ENCODE data around the gene NTHL1.

The NTHL1 gene

DNA sequence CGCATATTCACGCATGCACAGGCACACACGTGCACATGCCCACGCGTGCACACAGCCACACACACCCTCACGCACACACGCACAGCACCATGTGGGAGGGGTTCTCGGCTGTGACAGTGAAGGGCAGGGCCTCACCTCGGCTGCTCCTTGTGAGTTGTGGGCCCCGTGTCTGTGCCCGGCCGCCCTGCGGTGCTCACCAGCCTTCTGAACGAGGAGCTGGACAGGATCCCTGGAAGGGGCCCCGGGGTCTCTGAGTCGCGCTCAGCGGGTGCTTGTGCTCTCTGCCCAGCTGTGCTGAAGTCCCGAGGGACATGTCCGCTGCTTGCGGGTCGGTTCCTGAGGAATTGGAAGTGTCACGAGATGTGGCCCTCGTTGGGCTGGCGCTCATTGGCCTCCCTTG, 16.2 kb upstream of the NTHL1 start:
- Histone ChIP-seq H3K9ac (ENCODE audit: low read length) (no peak overlapping the region), H2AK5ac (ENCODE audit: low read length) (no peak overlapping the region), H3K27me3 (ENCODE audit: insufficient read depth, low read length) (no peaks in the 10 kb centered on the region), H3K18ac (ENCODE audit: low read length) (no peak overlapping the region), H3K4me2 (ENCODE audit: low read length) (no peak overlapping the region), H3K23ac (ENCODE audit: low read length) (no peak overlapping the region), H3K4me3 (ENCODE audit: low read depth, low read length) (no peak overlapping the region), H3K4me1 (ENCODE audit: control insufficient read depth in 1 of 2, insufficient read depth in 2 of 2, low read length in 2 of 2) (no peaks in the 10 kb centered on the region), H3K36me3 (ENCODE audit: control insufficient read depth in 1 of 2, insufficient read depth in 2 of 2, low read length in 2 of 2) (peaks cover 66 to 68% of the 10 kb centered on the region in 2 experiments), H3K79me2 (ENCODE audit: control insufficient read depth, insufficient read depth, low read length, poor library complexity) (no peaks in the 10 kb centered on the region), H3K4ac (ENCODE audit: low read depth, low read length) (no peak overlapping the region), H3K79me1 (ENCODE audit: low read length) (no peaks in the 10 kb centered on the region), H4K91ac (ENCODE audit: low read depth, low read length) (no peak overlapping the region), H2BK120ac (ENCODE audit: insufficient read depth, low read length, poor library complexity) (no peak overlapping the region), H3K27ac (ENCODE audit: low read depth, low read length) (no peak overlapping the region), H2BK5ac (ENCODE audit: low read depth, low read length, poor library complexity) (no peak overlapping the region), H3K9me3 (ENCODE audit: insufficient read depth, low read depth, low read length) (peaks cover 3% of the 10 kb centered on the region), H4K8ac (ENCODE audit: low read depth, low read length) (no peak overlapping the region), H2AFZ (ENCODE audit: insufficient read depth, low read length, poor library complexity) (no peak overlapping the region), H3K14ac (ENCODE audit: low read length) (no peak overlapping the region), H4K12ac (ENCODE audit: low read depth, low read length) (no peak overlapping the region), H2BK12ac (ENCODE audit: low read length) (no peak overlapping the region)
- DNase-seq = no peak
- no CpG with 5 or more reads among the region's 25 CpGs for WGBS (ENCODE audit: extremely low coverage, insufficient coverage, insufficient read length)

DNA sequence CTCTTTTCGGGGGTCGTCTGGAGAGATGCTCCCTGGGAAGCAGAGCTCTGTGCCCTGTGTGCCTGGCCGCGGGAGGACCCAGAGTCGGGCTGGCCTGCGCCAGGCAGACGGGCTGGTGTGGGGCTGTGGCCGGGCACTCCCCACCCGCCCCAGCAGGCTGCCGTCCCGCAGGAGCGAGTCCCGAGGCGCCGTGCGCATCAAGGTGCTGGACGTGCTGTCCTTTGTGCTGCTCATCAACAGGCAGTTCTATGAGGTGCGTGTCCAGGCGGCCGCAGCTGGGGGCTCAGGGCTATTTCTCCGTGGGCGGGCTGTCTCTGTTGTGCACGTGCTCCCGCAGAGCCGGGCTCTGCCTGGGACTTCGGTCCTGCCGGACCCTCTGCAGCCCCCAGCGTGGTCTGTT, 15.2 kb upstream of the NTHL1 start:
- no peak overlapping the region for H4K8ac ChIP-seq (ENCODE audit: low read depth, low read length)
- H3K79me2 ChIP-seq (ENCODE audit: control insufficient read depth, insufficient read depth, low read length, poor library complexity) = no peaks in the 10 kb centered on the region
- H4K91ac ChIP-seq (ENCODE audit: low read depth, low read length) = no peak overlapping the region
- H3K36me3 ChIP-seq (ENCODE audit: control insufficient read depth in 1 of 2, insufficient read depth in 2 of 2, low read length in 2 of 2) = peaks cover 71 to 73% of the 10 kb centered on the region in 2 experiments
- no peak overlapping the region for H3K4ac ChIP-seq (ENCODE audit: low read depth, low read length)
- H3K14ac ChIP-seq (ENCODE audit: low read length) = no peak overlapping the region
- H3K4me1 ChIP-seq (ENCODE audit: control insufficient read depth in 1 of 2, insufficient read depth in 2 of 2, low read length in 2 of 2) = no peaks in the 10 kb centered on the region
- no peaks in the 10 kb centered on the region for H3K27me3 ChIP-seq (ENCODE audit: insufficient read depth, low read length)
- no peak overlapping the region for H2AK5ac ChIP-seq (ENCODE audit: low read length)
- no peak overlapping the region for H4K12ac ChIP-seq (ENCODE audit: low read depth, low read length)
- DNase-seq = no peak
- no CpG with 5 or more reads among the region's 28 CpGs for WGBS (ENCODE audit: extremely low coverage, insufficient coverage, insufficient read length)
- no peak overlapping the region for H2BK5ac ChIP-seq (ENCODE audit: low read depth, low read length, poor library complexity)
- H3K9me3 ChIP-seq (ENCODE audit: insufficient read depth, low read depth, low read length) = peaks cover 5% of the 10 kb centered on the region
- H2BK120ac ChIP-seq (ENCODE audit: insufficient read depth, low read length, poor library complexity) = no peak overlapping the region
- no peak overlapping the region for H2AFZ ChIP-seq (ENCODE audit: insufficient read depth, low read length, poor library complexity)
- no peak overlapping the region for H3K4me3 ChIP-seq (ENCODE audit: low read depth, low read length)
- H3K27ac ChIP-seq (ENCODE audit: low read depth, low read length) = no peak overlapping the region
- H3K18ac ChIP-seq (ENCODE audit: low read length) = no peak overlapping the region
- no peak overlapping the region for H3K9ac ChIP-seq (ENCODE audit: low read length)
- no peak overlapping the region for H3K4me2 ChIP-seq (ENCODE audit: low read length)
- H3K23ac ChIP-seq (ENCODE audit: low read length) = no peak overlapping the region
- no peaks in the 10 kb centered on the region for H3K79me1 ChIP-seq (ENCODE audit: low read length)
- no peak overlapping the region for H2BK12ac ChIP-seq (ENCODE audit: low read length)

DNA sequence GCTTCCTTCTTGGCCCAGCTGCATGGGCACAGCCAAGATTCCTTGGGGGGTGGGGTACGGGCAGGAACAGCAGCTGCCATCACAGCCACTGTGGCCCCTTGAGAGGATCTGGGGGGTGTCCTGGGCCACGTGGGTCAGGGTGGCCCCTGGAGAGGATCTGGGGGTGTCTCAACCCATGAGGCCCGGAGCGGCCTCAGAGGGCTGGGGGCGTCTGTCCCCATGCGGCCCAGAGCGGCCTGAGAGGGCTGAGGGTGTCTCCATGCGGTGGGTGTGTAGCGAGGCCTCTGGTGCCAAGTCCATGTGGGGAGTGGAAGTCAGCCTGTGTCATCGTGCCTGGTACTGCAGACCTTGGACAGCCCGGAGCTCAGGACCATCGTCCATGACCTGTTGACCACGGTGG, 13.9 kb upstream of the NTHL1 start:
- Histone ChIP-seq H3K9me3 (ENCODE audit: insufficient read depth, low read depth, low read length) (peaks cover 5% of the 10 kb centered on the region), H3K18ac (ENCODE audit: low read length) (no peak overlapping the region), H3K27me3 (ENCODE audit: insufficient read depth, low read length) (no peaks in the 10 kb centered on the region), H3K79me2 (ENCODE audit: control insufficient read depth, insufficient read depth, low read length, poor library complexity) (no peaks in the 10 kb centered on the region), H4K91ac (ENCODE audit: low read depth, low read length) (no peak overlapping the region), H3K36me3 (ENCODE audit: control insufficient read depth in 1 of 2, insufficient read depth in 2 of 2, low read length in 2 of 2) (peaks cover 78% of the 10 kb centered on the region in 2 experiments), H3K14ac (ENCODE audit: low read length) (no peak overlapping the region), H3K4me3 (ENCODE audit: low read depth, low read length) (no peak overlapping the region), H3K4me1 (ENCODE audit: control insufficient read depth in 1 of 2, insufficient read depth in 2 of 2, low read length in 2 of 2) (no peaks in the 10 kb centered on the region), H3K27ac (ENCODE audit: low read depth, low read length) (no peak overlapping the region), H3K9ac (ENCODE audit: low read length) (no peak overlapping the region), H2BK12ac (ENCODE audit: low read length) (no peak overlapping the region), H2AFZ (ENCODE audit: insufficient read depth, low read length, poor library complexity) (no peak overlapping the region), H2AK5ac (ENCODE audit: low read length) (no peak overlapping the region), H4K8ac (ENCODE audit: low read depth, low read length) (no peak overlapping the region), H3K4ac (ENCODE audit: low read depth, low read length) (no peak overlapping the region), H2BK5ac (ENCODE audit: low read depth, low read length, poor library complexity) (no peak overlapping the region), H3K4me2 (ENCODE audit: low read length) (no peak overlapping the region), H3K79me1 (ENCODE audit: low read length) (no peaks in the 10 kb centered on the region), H4K12ac (ENCODE audit: low read depth, low read length) (no peak overlapping the region), H2BK120ac (ENCODE audit: insufficient read depth, low read length, poor library complexity) (no peak overlapping the region), H3K23ac (ENCODE audit: low read length) (no peak overlapping the region)
- no peak for DNase-seq
- WGBS (ENCODE audit: extremely low coverage, insufficient coverage, insufficient read length) = no CpG with 5 or more reads among the region's 13 CpGs

DNA sequence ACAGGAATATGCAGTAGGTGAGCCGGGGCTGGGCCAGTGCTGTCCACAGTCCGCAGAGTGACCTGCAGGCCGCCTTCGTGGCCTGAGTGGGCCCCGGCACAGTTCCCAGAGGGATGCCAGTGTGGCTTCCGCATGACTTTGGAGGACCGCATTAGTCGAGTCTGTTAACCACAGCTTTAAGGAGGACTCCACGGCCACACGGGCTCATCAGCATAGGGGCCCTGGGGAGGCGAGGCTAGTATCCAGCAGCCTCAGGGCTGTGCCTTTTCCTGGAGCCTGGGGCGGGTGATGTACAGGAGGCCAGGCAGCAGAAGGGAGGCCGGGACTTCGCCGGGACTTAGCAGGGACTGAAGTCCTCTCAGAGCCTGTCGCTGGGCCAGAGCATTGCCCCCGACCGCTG, 13.4 kb upstream of the NTHL1 start:
- no peak overlapping the region for H3K4ac ChIP-seq (ENCODE audit: low read depth, low read length)
- no peak overlapping the region for H3K9ac ChIP-seq (ENCODE audit: low read length)
- no peak overlapping the region for H2AFZ ChIP-seq (ENCODE audit: insufficient read depth, low read length, poor library complexity)
- H3K79me2 ChIP-seq (ENCODE audit: control insufficient read depth, insufficient read depth, low read length, poor library complexity) = no peaks in the 10 kb centered on the region
- H3K4me3 ChIP-seq (ENCODE audit: low read depth, low read length) = no peak overlapping the region
- H3K14ac ChIP-seq (ENCODE audit: low read length) = no peak overlapping the region
- peaks cover 5% of the 10 kb centered on the region for H3K9me3 ChIP-seq (ENCODE audit: insufficient read depth, low read depth, low read length)
- no peak overlapping the region for H2BK12ac ChIP-seq (ENCODE audit: low read length)
- H3K36me3 ChIP-seq (ENCODE audit: control insufficient read depth in 1 of 2, insufficient read depth in 2 of 2, low read length in 2 of 2) = peaks cover 77 to 78% of the 10 kb centered on the region in 2 experiments
- no peak overlapping the region for H3K18ac ChIP-seq (ENCODE audit: low read length)
- no CpG with 5 or more reads among the region's 18 CpGs for WGBS (ENCODE audit: extremely low coverage, insufficient coverage, insufficient read length)
- no peak overlapping the region for H4K91ac ChIP-seq (ENCODE audit: low read depth, low read length)
- no peaks in the 10 kb centered on the region for H3K27me3 ChIP-seq (ENCODE audit: insufficient read depth, low read length)
- no peak overlapping the region for H2AK5ac ChIP-seq (ENCODE audit: low read length)
- no peaks in the 10 kb centered on the region for H3K4me1 ChIP-seq (ENCODE audit: control insufficient read depth in 1 of 2, insufficient read depth in 2 of 2, low read length in 2 of 2)
- no peaks in the 10 kb centered on the region for H3K79me1 ChIP-seq (ENCODE audit: low read length)
- no peak overlapping the region for H3K27ac ChIP-seq (ENCODE audit: low read depth, low read length)
- H2BK120ac ChIP-seq (ENCODE audit: insufficient read depth, low read length, poor library complexity) = no peak overlapping the region
- H4K12ac ChIP-seq (ENCODE audit: low read depth, low read length) = no peak overlapping the region
- no peak overlapping the region for H4K8ac ChIP-seq (ENCODE audit: low read depth, low read length)
- H3K4me2 ChIP-seq (ENCODE audit: low read length) = no peak overlapping the region
- H2BK5ac ChIP-seq (ENCODE audit: low read depth, low read length, poor library complexity) = no peak overlapping the region
- no peak overlapping the region for H3K23ac ChIP-seq (ENCODE audit: low read length)
- DNase-seq = no peak

All from trophoblast cell (in vitro differentiated cells and primary cell).